Caco-2 (cell line): ENCODE data around the gene HDAC4. TPM values are rescaled to one million over a fixed set of nuclear protein-coding genes. Genes with fewer than 3 reads are reported as not detected.

Experiments used
- BruUV-seq: library from RNA; stranded (reverse); fragments of 400-500 nt; replicated peaks from 2 replicates; lab custom pipeline; 2021; lab: Mats Ljungman, UMichigan
- CTCF ChIA-PET: fragments of 300-600 bp; sonication (Branson Sonifier 250); formaldehyde crosslinking; loops from one replicate; lab custom pipeline; 2022; ENCODE audit warnings: antibody characterized with exemption; lab: Charles Lee
- POLR2A ChIA-PET: fragments of 300-600 bp; sonication (Branson Sonifier 250); formaldehyde crosslinking; loops from one replicate; lab custom pipeline; 2022; ENCODE audit warnings: antibody characterized with exemption; lab: Charles Lee
- DNase-seq, 2 experiments: peaks; one replicate each; pipeline versions ENCODE4 v3.0.0 to v3.0.0-alpha.2; 2020 to 2022
- H3K27me3 ChIP-seq: replicated peaks from 2 replicates; pipeline ENCODE4 v1.6.0; 2011; ENCODE audit warnings: low read length; ENCODE audit not compliant: control insufficient read depth, insufficient read depth
- H3K36me3 ChIP-seq: 2 replicates; pipeline ENCODE4 v1.5.1; 2011; ENCODE audit warnings: low read length; ENCODE audit not compliant: control insufficient read depth, insufficient read depth
- H3K4me1 ChIP-seq: fragments of 250-450 bp; sonication (Bioruptor Pico); 2 replicates; pipeline ENCODE4 v1.5.1; 2020; ENCODE audit warnings: mild to moderate bottlenecking
- H3K4me3 ChIP-seq: 2 replicates; pipeline ENCODE4 v1.5.1; 2011; ENCODE audit warnings: low read depth, mild to moderate bottlenecking, control low read depth, low read length
- H3K9me3 ChIP-seq: fragments of 250-450 bp; sonication (Bioruptor Pico); 2 replicates; pipeline ENCODE4 v1.5.1; 2020; ENCODE audit warnings: mild to moderate bottlenecking, moderate library complexity
- H3K27ac Mint-ChIP-seq: one replicate; pipeline ENCODE4 v1.8.0; 2022; ENCODE audit warnings: mixed read lengths; ENCODE audit not compliant: unreplicated experiment
- H3K27me3 Mint-ChIP-seq: one replicate; pipeline ENCODE4 v1.8.0; 2022; ENCODE audit warnings: mixed read lengths; ENCODE audit not compliant: insufficient read depth, unreplicated experiment
- H3K36me3 Mint-ChIP-seq: one replicate; pipeline ENCODE4 v1.8.0; 2022; ENCODE audit warnings: mild to moderate bottlenecking, mixed read lengths; ENCODE audit not compliant: insufficient read depth, unreplicated experiment
- H3K4me1 Mint-ChIP-seq: one replicate; pipeline ENCODE4 v1.8.0; 2022; ENCODE audit warnings: low read depth, mixed read lengths; ENCODE audit not compliant: unreplicated experiment
- H3K4me3 Mint-ChIP-seq: one replicate; pipeline ENCODE4 v1.8.0; 2022; ENCODE audit warnings: mild to moderate bottlenecking, moderate library complexity, mixed read lengths; ENCODE audit not compliant: unreplicated experiment
- H3K9me3 Mint-ChIP-seq: one replicate; pipeline ENCODE4 v1.8.0; 2022; ENCODE audit warnings: mixed read lengths; ENCODE audit not compliant: unreplicated experiment
- CTCF ChIP-seq, 2 experiments: fragments of 200-600 bp in 1 of 2; IDR thresholded peaks; 1 replicate in 1 of 2; 2 replicates in 1 of 2; pipeline versions ENCODE4 v1.5.1 to v1.8.0; 2011 to 2022; ENCODE audit warnings: antibody characterized with exemption in 1 of 2, control low read depth in 1 of 2, inconsistent platforms in 1 of 2, low read depth in 1 of 2, low read length in 1 of 2, mild to moderate bottlenecking in 1 of 2, moderate library complexity in 1 of 2; ENCODE audit not compliant: insufficient read depth in 1 of 2, severe bottlenecking in 1 of 2, unreplicated experiment in 1 of 2
- intact Hi-C: fragments of 100-400 bp; cut with micrococcal nuclease; formaldehyde crosslinking; loops from one replicate; pipeline ENCODE4 v1.10.0; 2022; ENCODE audit not compliant: unreplicated experiment
- total RNA-seq: library from RNA; stranded (reverse); gene quantifications from 2 replicates; pipeline ENCODE4 v1.2.3, GENCODE V29; 2022

HDAC4 gene
- total RNA-seq, 1 experiment from 2014 or later = 15.5 TPM

DNA sequence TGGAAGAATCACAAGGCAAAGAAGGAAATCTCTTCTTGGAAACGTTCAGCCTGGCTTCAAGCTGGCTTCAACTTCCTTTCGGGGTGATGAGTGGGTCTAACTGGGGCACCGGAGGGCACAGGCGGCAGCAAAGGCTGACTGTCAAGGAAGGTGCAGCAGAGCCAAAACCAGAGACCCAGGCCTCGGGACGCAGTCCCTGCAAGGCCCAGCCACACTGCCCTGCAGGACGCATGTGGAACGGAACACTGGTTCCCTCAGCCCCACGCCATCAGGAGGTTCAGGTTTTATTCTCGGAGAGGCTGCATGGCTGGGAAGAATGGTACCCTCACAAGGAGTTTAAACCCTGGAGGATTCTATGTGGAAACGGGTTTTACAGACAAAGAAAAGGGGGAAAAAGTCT lies 165.5 kb downstream of the HDAC4 start:
- no peak overlapping the region for H3K27ac Mint-ChIP-seq
- intact Hi-C loops = no loop called here
- CTCF ChIA-PET = no interaction called here

DNA sequence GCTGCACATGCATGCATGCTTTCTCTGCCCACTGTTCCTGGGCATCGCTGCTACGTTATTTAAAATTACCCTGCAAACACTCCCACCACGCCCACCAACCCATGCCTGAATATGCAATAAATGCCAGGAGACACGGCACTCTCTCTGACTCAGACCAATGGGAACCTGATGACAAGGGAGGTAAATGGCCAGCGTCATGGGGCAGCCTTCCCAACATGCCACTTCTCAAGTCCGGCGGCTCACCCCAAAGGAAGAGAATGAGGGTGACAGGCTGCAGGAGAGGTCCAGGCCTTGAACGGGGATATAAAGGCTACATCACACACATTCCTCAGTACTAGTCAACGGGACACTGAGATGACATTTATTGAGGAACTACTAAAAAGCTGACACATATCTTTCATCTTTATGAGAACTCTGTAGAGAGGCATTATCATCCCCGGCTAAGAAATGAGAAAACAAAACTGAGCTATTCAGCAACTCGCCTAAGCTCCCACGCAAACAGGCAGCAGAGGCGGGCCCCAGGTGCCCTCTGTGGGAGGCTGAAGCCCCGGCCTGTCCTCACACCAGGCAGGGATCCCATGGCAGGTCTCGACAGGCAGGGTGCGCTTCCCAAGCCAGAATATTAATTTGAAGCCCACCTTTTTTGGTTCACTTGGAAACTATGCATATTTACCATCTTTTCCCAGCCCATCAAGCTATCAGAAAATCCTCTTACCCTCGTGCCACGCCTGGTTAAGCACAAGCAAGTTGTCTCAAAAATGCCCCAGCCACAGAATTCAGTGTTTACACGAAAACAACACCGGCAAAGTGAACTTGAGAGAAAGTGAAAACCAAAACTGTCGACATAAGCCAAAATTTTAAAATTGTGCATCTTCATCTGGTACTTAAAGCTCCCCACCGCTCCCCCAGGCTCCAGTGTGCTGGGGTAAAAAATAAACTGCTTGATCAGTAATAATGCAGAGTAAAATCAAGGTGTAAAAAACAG lies 166.3 kb downstream of the HDAC4 start:
- no peaks in the 10 kb centered on the region for H3K9me3 ChIP-seq
- no peaks in the 10 kb centered on the region for H3K4me1 ChIP-seq
- H3K4me3 ChIP-seq = no peak overlapping the region
- no peaks in the 10 kb centered on the region for H3K27me3 ChIP-seq
- ChIA-PET POLR2A (no interaction called here), CTCF (no interaction called here)
- no peaks in the 10 kb centered on the region for H3K36me3 Mint-ChIP-seq
- H3K36me3 ChIP-seq = no peaks in the 10 kb centered on the region
- no peak for TF ChIP-seq CTCF (IDR thresholded peaks at IDR 0.05; ENCODE audit: insufficient read depth in 1 of 2, low read depth in 1 of 2, low read length in 1 of 2, severe bottlenecking in 1 of 2, unreplicated experiment in 1 of 2)
- intact Hi-C loops = no loop called here
- no peaks in the 10 kb centered on the region for H3K4me1 Mint-ChIP-seq
- no peak for DNase-seq
- no peaks in the 10 kb centered on the region for H3K9me3 Mint-ChIP-seq
- no peaks in the 10 kb centered on the region for H3K27me3 Mint-ChIP-seq
- no TSS peak for BruUV-seq
- H3K4me3 Mint-ChIP-seq = no peak overlapping the region
- no peak overlapping the region for H3K27ac Mint-ChIP-seq

More for the DNA sequence above, 165.5 kb downstream of the HDAC4 start:
- Mint-ChIP-seq H3K4me1 (no peaks in the 10 kb centered on the region), H3K27me3 (no peaks in the 10 kb centered on the region), H3K9me3 (no peaks in the 10 kb centered on the region), H3K36me3 (no peaks in the 10 kb centered on the region), H3K4me3 (no peak overlapping the region)
- no peaks in the 10 kb centered on the region for H3K27me3 ChIP-seq
- no peak overlapping the region for H3K4me3 ChIP-seq
- DNase-seq = no peak
- H3K36me3 ChIP-seq = no peaks in the 10 kb centered on the region
- BruUV-seq = no TSS peak
- no peaks in the 10 kb centered on the region for H3K4me1 ChIP-seq
- TF ChIP-seq CTCF (IDR thresholded peaks at IDR 0.05; ENCODE audit: insufficient read depth in 1 of 2, low read depth in 1 of 2, low read length in 1 of 2, severe bottlenecking in 1 of 2, unreplicated experiment in 1 of 2) = no peak
- H3K9me3 ChIP-seq = no peaks in the 10 kb centered on the region
- POLR2A ChIA-PET = no interaction called here

- DNase-seq = no peak
- no peaks in the 10 kb centered on the region for H3K36me3 ChIP-seq
- no TSS peak for BruUV-seq
- ChIA-PET POLR2A (no interaction called here), CTCF (no interaction called here)
- no peaks in the 10 kb centered on the region for H3K36me3 Mint-ChIP-seq
- no peak overlapping the region for H3K4me3 ChIP-seq
- no peaks in the 10 kb centered on the region for H3K27me3 Mint-ChIP-seq
- H3K9me3 ChIP-seq = no peaks in the 10 kb centered on the region
- no peaks in the 10 kb centered on the region for H3K4me1 Mint-ChIP-seq
- H3K4me3 Mint-ChIP-seq = no peak overlapping the region
- H3K27ac Mint-ChIP-seq = no peak overlapping the region
- H3K27me3 ChIP-seq = no peaks in the 10 kb centered on the region
- H3K4me1 ChIP-seq = no peaks in the 10 kb centered on the region
- H3K9me3 Mint-ChIP-seq = no peaks in the 10 kb centered on the region
- intact Hi-C loops = no loop called here
- no peak for TF ChIP-seq CTCF (IDR thresholded peaks at IDR 0.05; ENCODE audit: insufficient read depth in 1 of 2, low read depth in 1 of 2, low read length in 1 of 2, severe bottlenecking in 1 of 2, unreplicated experiment in 1 of 2)
These were observed 167.2 kb downstream of the HDAC4 start for GRCh38 chr2:239233576-239233975.
